Psoas muscle (tissue), 8 donors: ENCODE data around the gene MYG1. TPM values are rescaled to one million over a fixed set of nuclear protein-coding genes. Genes with fewer than 3 reads are reported as not detected.
"Not testable (repeated sequence)": the region's sequence is repeated elsewhere in the genome, so short reads cannot be mapped to it uniquely, and the experiment has no call there.

Experiments used
- ATAC-seq, 4 donors: fragments of 200-7000 bp; cut with Tn5 transposase; one replicate each; pipeline ENCODE4 v1.9.1; 2020; ENCODE audit warnings: moderate library complexity in 3 of 4, mild to moderate bottlenecking in 2 of 4
- DNase-seq, 2 donors: peaks; one replicate each; pipeline ENCODE4 v3.0.0-alpha.2; 2020
- H3K27ac ChIP-seq: fragments of 200-600 bp; one replicate; pipeline ENCODE4 v1.8.0; 2022
- H3K27me3 ChIP-seq, 3 donors: fragments of 200-600 bp in 1 of 3; one replicate each; pipeline versions ENCODE4 v1.6.1 to v1.8.0; 2013 to 2022; ENCODE audit warnings: low read length in 2 of 3, mild to moderate bottlenecking in 2 of 3, moderate library complexity in 1 of 3; ENCODE audit not compliant: insufficient read depth in 3 of 3
- H3K36me3 ChIP-seq, 2 donors: fragments of 200-600 bp in 1 of 2; one replicate each; pipeline versions ENCODE4 v1.6.1 to v1.8.0; 2013 to 2022; ENCODE audit warnings: low read depth in 1 of 2, mild to moderate bottlenecking in 1 of 2, moderate library complexity in 1 of 2; ENCODE audit not compliant: insufficient read depth in 1 of 2
- H3K4me1 ChIP-seq: fragments of 200-600 bp; one replicate; pipeline ENCODE4 v1.8.0; 2022
- H3K4me3 ChIP-seq: fragments of 200-600 bp; one replicate; pipeline ENCODE4 v1.8.0; 2022; ENCODE audit warnings: mild to moderate bottlenecking
- H3K9me3 ChIP-seq: fragments of 200-600 bp; one replicate; pipeline ENCODE4 v1.8.0; 2022
- WGBS, 3 donors: extraction: QIAGEN DNeasy Blood & Tissue Kit; methylation state at CpG; one replicate each; pipeline versions ENCODE4 v1.1.6 to v1.1.7; 2013; 5-methylcytosine and 5-hydroxymethylcytosine counted together
- intact Hi-C, 2 donors: fragments of 100-400 bp; cut with DNase I; formaldehyde crosslinking; loops; one replicate each; pipeline versions ENCODE4 v1.11.0 to v1.14.2; 2022
- polyA plus RNA-seq, 3 donors: library from polyadenylated mRNA; stranded (reverse); fragments of 200-250 nt; gene quantifications; one replicate each; pipeline ENCODE4 v1.2.3, GENCODE V29; 2013
- total RNA-seq, 4 donors: library from RNA; stranded (reverse); fragmentation: NEBNext Ultra II Directional in 2 of 4; extraction: Animal tissue kit (Norgen Biotek cat#: 25700) in 2 of 4; gene quantifications; one replicate each; pipeline versions ENCODE4 v1.2.1 to v1.2.4, GENCODE V29; 2021 to 2023
- TF ChIP-seq, protein P1 (sequence below): fragments of 200-600 bp; IDR thresholded peaks from one replicate; pipeline ENCODE4 v1.8.0; 2022; ENCODE audit warnings: antibody characterized with exemption
- donor health status: healthy with polysubstance abuse.
- donor health status: DM: no; HTN: no; CAD: no; lungs with moderate emphysema.
- donor health status: Bipolar disorder and iron deficiency.
- donor health status: healthy.
- donor health status: DM: yes; HTN: yes; CAD: no.
- donor health status: DM: no; HTN: no; CAD: no.
- donor health status: DM: no; HTN: no; CAD: no.
- donor health status: DM: yes; HTN: yes; CAD: no.

MYG1 gene
- total and polyA plus RNA-seq, 7 donors = 34.6 to 68.9 (median 44.7) TPM

- 89 to 92% (median 91%) methylated on average over 9 of the region's 9 CpGs for WGBS, 3 donors
- H3K27me3 ChIP-seq = no peaks in the 10 kb centered on the region
- intact Hi-C loops = loop anchor here in 1 of 2 donors (5.0 kb wide), 1 partner anchor 38 kb away; a partner anchor contains a TSS
- no peak overlapping the region for H3K4me3 ChIP-seq
- DNase-seq = no peak
- no peak overlapping the region for H3K27ac ChIP-seq
- ATAC-seq = no peak
- H3K4me1 ChIP-seq = no peaks in the 10 kb centered on the region
- H3K9me3 ChIP-seq = no peaks in the 10 kb centered on the region
- TF ChIP-seq, protein P1, sequence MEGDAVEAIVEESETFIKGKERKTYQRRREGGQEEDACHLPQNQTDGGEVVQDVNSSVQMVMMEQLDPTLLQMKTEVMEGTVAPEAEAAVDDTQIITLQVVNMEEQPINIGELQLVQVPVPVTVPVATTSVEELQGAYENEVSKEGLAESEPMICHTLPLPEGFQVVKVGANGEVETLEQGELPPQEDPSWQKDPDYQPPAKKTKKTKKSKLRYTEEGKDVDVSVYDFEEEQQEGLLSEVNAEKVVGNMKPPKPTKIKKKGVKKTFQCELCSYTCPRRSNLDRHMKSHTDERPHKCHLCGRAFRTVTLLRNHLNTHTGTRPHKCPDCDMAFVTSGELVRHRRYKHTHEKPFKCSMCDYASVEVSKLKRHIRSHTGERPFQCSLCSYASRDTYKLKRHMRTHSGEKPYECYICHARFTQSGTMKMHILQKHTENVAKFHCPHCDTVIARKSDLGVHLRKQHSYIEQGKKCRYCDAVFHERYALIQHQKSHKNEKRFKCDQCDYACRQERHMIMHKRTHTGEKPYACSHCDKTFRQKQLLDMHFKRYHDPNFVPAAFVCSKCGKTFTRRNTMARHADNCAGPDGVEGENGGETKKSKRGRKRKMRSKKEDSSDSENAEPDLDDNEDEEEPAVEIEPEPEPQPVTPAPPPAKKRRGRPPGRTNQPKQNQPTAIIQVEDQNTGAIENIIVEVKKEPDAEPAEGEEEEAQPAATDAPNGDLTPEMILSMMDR = no peak
- H3K36me3 ChIP-seq = no peaks in the 10 kb centered on the region
Measured at GRCh38 chr12:53290661-53291060, 8.8 kb upstream of the MYG1 start.

DNA sequence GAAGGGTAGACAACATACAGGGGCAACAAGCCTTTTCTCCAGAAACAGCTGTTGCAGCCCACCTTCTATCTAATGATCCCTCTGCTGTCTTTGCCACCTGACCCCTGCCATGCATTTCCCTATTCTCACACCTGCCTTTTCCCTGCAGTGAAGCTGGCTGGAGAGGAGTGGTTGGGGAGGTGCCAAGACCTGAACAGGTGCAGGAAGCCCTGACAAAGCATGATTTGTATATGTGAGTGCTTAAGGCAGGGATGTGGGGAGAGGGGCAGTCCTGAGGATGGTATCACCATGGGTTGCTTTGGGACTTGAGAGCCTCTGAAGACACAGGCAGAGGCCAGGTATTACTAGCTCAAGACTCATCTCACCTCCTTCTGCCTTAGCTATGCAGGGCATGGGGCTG, 7.1 kb upstream of the MYG1 start:
- TF ChIP-seq, protein P1 = no peak
- Histone ChIP-seq H3K27me3 (no peaks in the 10 kb centered on the region), H3K36me3 (peaks cover 0 to 10% of the 10 kb centered on the region in 2 donors), H3K27ac (no peak overlapping the region), H3K4me3 (no peak overlapping the region), H3K4me1 (peaks cover 12% of the 10 kb centered on the region), H3K9me3 (no peaks in the 10 kb centered on the region)
- DNase-seq (no peak), ATAC-seq (no peak)
- intact Hi-C loops = loop anchor here in 1 of 2 donors (5.0 kb wide), 1 partner anchor 40 kb away; a partner anchor contains a TSS

- peaks cover 28% of the 10 kb centered on the region for H3K4me1 ChIP-seq
- peaks cover 0 to 27% of the 10 kb centered on the region in 2 donors for H3K36me3 ChIP-seq
- 0 to 1% (median 1%) methylated on average over 39 to 42 of the region's 42 CpGs for WGBS, 3 donors
- ATAC-seq (peak; percentile 87 to 91 (median 90)), DNase-seq (peak; percentile 87 to 94)
- no peaks in the 10 kb centered on the region for H3K9me3 ChIP-seq
- peak within 1 kb of the TSS; percentile 88 for H3K27ac ChIP-seq
- H3K27me3 ChIP-seq = no peaks in the 10 kb centered on the region
- intact Hi-C loops = no loop called here
- peak within 1 kb of the TSS; percentile 86 for H3K4me3 ChIP-seq
- TF ChIP-seq, protein P1 = peak; percentile 13
Measured at GRCh38 chr12:53295070-53295890, 4.2 kb upstream of the MYG1 start, which contains the start of gene PFDN5. TSS of gene PFDN5 (plus strand) at chr12:53295542. CDS start at chr12:53295568, 26 bp downstream.

- peak in 2 of 4 donors; percentile 3 to 11 for ATAC-seq
- Histone ChIP-seq H3K9me3 (no peaks in the 10 kb centered on the region), H3K4me3 (peak overlapping the region; percentile 86), H3K4me1 (peaks cover 34% of the 10 kb centered on the region), H3K36me3 (peaks cover 0 to 27% of the 10 kb centered on the region in 2 donors), H3K27me3 (no peaks in the 10 kb centered on the region), H3K27ac (peak overlapping the region; percentile 88)
- 2 to 4% (median 3%) methylated on average over 12 of the region's 12 CpGs for WGBS, 3 donors
- TF ChIP-seq, protein P1 = no peak
- DNase-seq = no peak
- intact Hi-C loops = no loop called here
Measured at GRCh38 chr12:53295891-53296219, 3.6 kb upstream of the MYG1 start.

DNA sequence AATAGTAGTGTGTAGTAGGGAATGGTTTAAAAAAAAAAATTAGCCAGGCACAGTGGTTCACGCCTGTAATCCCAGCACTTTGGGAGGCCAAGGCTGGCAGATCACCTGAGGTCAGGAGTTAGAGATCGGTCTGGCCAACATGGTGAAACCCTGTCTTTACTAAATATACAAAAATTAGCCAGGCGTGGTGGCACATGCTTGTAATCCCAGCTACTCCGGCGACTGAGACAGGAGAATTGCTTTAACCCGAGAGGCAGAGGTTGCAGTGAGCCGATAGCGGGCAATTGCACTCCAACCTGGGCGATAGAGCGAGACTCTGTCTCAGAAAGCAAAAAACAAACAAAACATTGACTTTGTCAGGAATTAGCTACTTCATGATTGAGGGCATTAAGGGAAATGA, 2.4 kb upstream of the MYG1 start:
- intact Hi-C loops, DNase-seq, ATAC-seq, H3K27ac ChIP-seq, H3K4me3 ChIP-seq, H3K27me3 ChIP-seq, H3K9me3 ChIP-seq: not testable (repeated sequence)
- H3K36me3 ChIP-seq = peaks cover 0 to 40% of the 10 kb centered on the region in 2 donors
- peaks cover 34% of the 10 kb centered on the region for H3K4me1 ChIP-seq
- WGBS, 3 donors = 92 to 98% (median 93%) methylated on average over 10 of the region's 10 CpGs
